ENCODE results near the gene ZNF664. TPM values are rescaled to one million over a fixed set of nuclear protein-coding genes. Genes with fewer than 3 reads are reported as not detected.

ZNF664 gene
- total and polyA plus RNA-seq, 2 of the 8 experiments (the other 6 are each of a cell fraction or from before 2014, with no cell fraction given): 22.8 to 51.4 TPM

DNA sequence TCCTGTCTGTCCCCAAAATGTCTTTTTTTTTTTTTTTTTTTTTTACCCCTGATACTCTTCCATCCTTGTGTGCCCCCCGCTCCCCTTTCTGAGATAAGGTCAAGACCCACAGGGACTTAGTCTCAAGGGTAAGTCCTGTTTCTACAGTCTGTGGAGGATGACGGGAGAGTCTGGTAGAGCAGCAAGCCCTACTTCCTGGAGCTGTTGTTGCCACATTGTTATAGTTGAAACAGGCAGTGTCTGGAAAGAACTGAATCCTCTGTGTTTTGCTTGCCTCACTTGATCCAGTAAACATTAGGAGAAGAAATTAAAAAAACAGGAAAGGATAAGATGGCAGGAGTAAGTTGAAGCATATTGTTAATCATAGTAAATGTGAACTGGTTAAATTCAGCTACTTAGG is 45.5 kb downstream of the ZNF664 start:
- CTCF ChIA-PET (ENCODE audit: partially characterized antibody): interaction anchor here (1.0 to 2.1 kb wide), 3 partner anchors 13 to 302 kb away, joined by 4 to 8 read pairs (median 6); no protein-coding TSS in a partner anchor
- H3K27ac ChIP-seq (ENCODE audit: low read depth, low read length): no peak overlapping the region
- H2BK20ac ChIP-seq (ENCODE audit: low read length): no peak overlapping the region
- H3K4me2 ChIP-seq (ENCODE audit: insufficient read depth in 1 of 2, low read depth in 2 of 2, low read length in 2 of 2): no peak overlapping the region
- no peaks in the 10 kb centered on the region for H3K27me3 ChIP-seq (replicated peaks in 1 of 4; ENCODE audit: control insufficient read depth in 3 of 4, extremely low read depth in 1 of 4, insufficient read depth in 3 of 4, low read length in 3 of 4)
- 95% methylated on average over 2 of the region's 2 CpGs; no CpG with 5 or more reads in 1 of the 2 experiments for WGBS, 2 experiments (ENCODE audit: extremely low coverage in 1 of 2, insufficient coverage in 1 of 2, insufficient read length in 1 of 2, insufficient replicate concordance in 2 of 2, low coverage in 1 of 2, low lambda C conversion rate in 2 of 2, missing lambda C conversion rate in 1 of 2)
- no peak overlapping the region for H3K14ac ChIP-seq (ENCODE audit: insufficient read length)
- H3K9ac ChIP-seq (replicated peaks in 1 of 4; ENCODE audit: extremely low read depth in 1 of 4, low read depth in 3 of 4, low read length in 3 of 4): no peak overlapping the region
- H2BK5ac ChIP-seq (ENCODE audit: low read depth, low read length): no peak overlapping the region
- POLR2A ChIA-PET (ENCODE audit: partially characterized antibody): no interaction called here
- H3K4me1 ChIP-seq (replicated peaks in 1 of 4; ENCODE audit: control insufficient read depth in 3 of 4, insufficient read depth in 4 of 4, low read length in 3 of 4): no peaks in the 10 kb centered on the region
- H4K5ac ChIP-seq (ENCODE audit: insufficient read length, low read depth, low read length): no peak overlapping the region
- H3K4me3 ChIP-seq (ENCODE audit: extremely low read depth in 1 of 4, insufficient read depth in 2 of 4, low read depth in 3 of 4, low read length in 4 of 4): no peak overlapping the region
- H3K18ac ChIP-seq (ENCODE audit: extremely low read depth, low read length): no peak overlapping the region
- no peak overlapping the region for H3K4ac ChIP-seq (replicated peaks; ENCODE audit: insufficient read length, low read depth, low read length)
- H3K23ac ChIP-seq (ENCODE audit: insufficient read length): no peak overlapping the region
- H2BK120ac ChIP-seq (replicated peaks; ENCODE audit: low read depth, low read length): no peak overlapping the region
- DNase-seq (ENCODE audit: low read depth in 1 of 2, low spot score in 2 of 2) (no peak), FAIRE-seq (no peak)
- H4K8ac ChIP-seq (ENCODE audit: extremely low read depth, insufficient read depth, low read length): no peak overlapping the region
- no peak overlapping the region for H3K56ac ChIP-seq (replicated peaks; ENCODE audit: insufficient read length, low read depth, low read length)
- no peak overlapping the region for H4K91ac ChIP-seq (replicated peaks; ENCODE audit: insufficient read length, low read length)
- H4K20me1 ChIP-seq (replicated peaks in 1 of 2; ENCODE audit: control insufficient read depth in 1 of 2, insufficient read depth in 2 of 2, low read length in 2 of 2): no peaks in the 10 kb centered on the region
- H3K9me3 ChIP-seq (ENCODE audit: insufficient read depth in 2 of 2, low read depth in 1 of 2, low read length in 1 of 2): no peaks in the 10 kb centered on the region
- no peaks in the 10 kb centered on the region for H3K23me2 ChIP-seq (ENCODE audit: low read depth, low read length)
- no peak overlapping the region for H2AFZ ChIP-seq (ENCODE audit: low read length)
- no peaks in the 10 kb centered on the region for H3K79me1 ChIP-seq (ENCODE audit: low read depth, low read length)
- H3K36me3 ChIP-seq (ENCODE audit: control insufficient read depth in 2 of 4, insufficient read depth in 4 of 4, low read length in 3 of 4): no peaks in the 10 kb centered on the region; a peak in 1 of 8 replicates
- no peak overlapping the region for H2BK15ac ChIP-seq (ENCODE audit: low read length)
- H2AK5ac ChIP-seq (ENCODE audit: low read depth, low read length): no peak overlapping the region
- no peaks in the 10 kb centered on the region for H3K79me2 ChIP-seq (ENCODE audit: control insufficient read depth in 1 of 2, insufficient read depth in 2 of 2, low read length in 2 of 2)
- no peak overlapping the region for H2BK12ac ChIP-seq (ENCODE audit: low read depth, low read length)
- no peak for TF ChIP-seq KDM1A (IDR thresholded peaks at IDR 0.05; ENCODE audit: borderline replicate concordance, low read length)
- no peak for TF ChIP-seq JUND (IDR thresholded peaks at IDR 0.05; ENCODE audit: low read length)
- no peak for TF ChIP-seq RXRA (IDR thresholded peaks at IDR 0.05; ENCODE audit: insufficient read depth, low read depth, low read length)
- no peak for TF ChIP-seq HDAC6 (IDR thresholded peaks at IDR 0.05; ENCODE audit: low read depth, low read length)
- TF ChIP-seq, protein P1, sequence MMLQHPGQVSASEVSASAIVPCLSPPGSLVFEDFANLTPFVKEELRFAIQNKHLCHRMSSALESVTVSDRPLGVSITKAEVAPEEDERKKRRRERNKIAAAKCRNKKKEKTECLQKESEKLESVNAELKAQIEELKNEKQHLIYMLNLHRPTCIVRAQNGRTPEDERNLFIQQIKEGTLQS (IDR thresholded peaks at IDR 0.05; ENCODE audit: insufficient read depth, low read depth, low read length): no peak
- no peak for TF ChIP-seq TEAD4 (IDR thresholded peaks at IDR 0.05; ENCODE audit: low read depth, low read length)
- no peak for TF ChIP-seq TAF7 (optimal IDR thresholded peaks at IDR 0.05; ENCODE audit: borderline replicate concordance, low read depth, low read length)
- no peak for TF ChIP-seq EP300 (IDR thresholded peaks at IDR 0.05; ENCODE audit: borderline replicate concordance in 1 of 2, low read depth in 2 of 2, low read length in 2 of 2)
- no peak for TF ChIP-seq CBX5 (IDR thresholded peaks at IDR 0.05; ENCODE audit: low read depth, low read length)
- TF ChIP-seq TAF1 (IDR thresholded peaks at IDR 0.05; ENCODE audit: low read depth, low read length): no peak
